Measurements from ENCODE around the gene CPVL. TPM values are rescaled to one million over a fixed set of nuclear protein-coding genes. Genes with fewer than 3 reads are reported as not detected.

CPVL gene
- polyA plus RNA-seq, 3 donors: 67.9 to 70.7 (median 68.7) TPM

DNA sequence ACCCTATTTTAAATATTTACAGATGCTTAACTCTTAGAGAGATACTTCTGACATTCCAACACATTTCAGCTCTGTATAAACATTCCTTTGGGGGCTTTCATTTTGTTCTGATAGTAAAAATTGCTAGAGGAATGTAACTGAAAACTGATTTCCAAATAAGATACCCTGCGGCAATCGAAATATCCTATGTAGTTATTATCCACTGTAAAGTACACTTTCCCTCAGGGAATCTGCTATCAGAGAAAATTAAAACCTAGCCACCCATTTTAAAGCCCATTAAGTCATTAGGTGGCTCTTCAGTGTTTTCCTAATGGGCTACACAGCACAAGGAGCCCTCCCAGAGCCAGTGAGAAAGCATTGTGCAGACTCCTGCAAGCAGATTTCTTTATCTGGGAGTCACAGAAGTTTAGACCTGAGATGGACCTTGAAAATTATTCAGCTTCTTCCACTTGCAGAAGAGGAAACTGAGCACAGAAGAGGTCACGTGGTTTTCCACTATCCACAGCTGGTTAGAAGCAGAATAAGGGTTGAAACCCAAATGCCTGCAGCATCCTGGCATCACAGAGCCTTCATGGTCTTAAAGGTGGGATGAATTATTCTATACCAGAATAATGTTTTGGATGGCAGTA, 12.6 kb upstream of the CPVL start:
- DNase-seq (ENCODE audit: low read depth in 3 of 3, low spot score in 2 of 3): no peak

DNA sequence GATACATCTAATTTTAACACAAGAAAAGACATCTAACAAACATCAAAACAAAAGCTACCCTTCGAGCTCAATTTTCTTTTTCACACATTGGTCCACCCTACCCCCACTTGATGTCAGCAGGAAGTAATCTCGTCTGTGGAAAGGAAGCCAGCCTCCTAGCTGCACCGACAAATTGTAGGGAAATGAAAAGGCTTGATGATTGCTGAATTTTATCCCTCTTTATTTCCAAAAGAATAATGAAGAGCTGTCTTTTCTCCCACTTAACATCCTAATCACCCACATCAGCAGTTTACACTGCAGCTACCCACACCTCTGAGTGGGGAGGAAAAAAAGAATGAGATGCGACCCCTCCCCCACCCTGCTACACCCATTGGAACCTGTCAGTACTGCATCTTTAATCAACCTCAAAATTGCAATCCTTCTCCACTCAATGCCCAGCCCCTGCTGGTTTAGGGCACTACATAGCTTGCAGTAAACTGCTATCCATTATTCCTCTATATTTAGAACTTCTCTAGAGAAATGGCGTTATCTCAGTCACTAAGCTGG, 10.6 kb upstream of the CPVL start:
- no peak for DNase-seq (ENCODE audit: low read depth in 3 of 3, low spot score in 2 of 3)

DNA sequence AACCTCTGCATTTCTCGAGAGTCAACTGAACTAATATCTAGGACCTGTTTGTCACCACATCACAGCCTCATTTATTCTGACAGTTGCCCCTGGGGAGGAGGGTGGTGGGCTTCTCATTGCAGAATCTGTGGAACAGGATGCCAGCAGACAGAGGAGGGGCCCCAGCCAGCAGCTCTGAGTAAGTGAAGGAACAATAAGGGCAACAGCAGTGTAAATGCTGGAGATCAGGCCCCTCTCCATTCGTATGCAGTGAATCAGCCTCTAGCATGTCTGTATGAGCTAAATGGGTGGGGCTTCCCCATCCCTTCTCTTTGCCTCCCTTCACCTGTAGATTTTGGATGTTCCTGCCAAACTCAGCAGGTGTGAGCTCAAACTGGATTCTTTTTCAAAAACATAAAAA, 7.7 kb upstream of the CPVL start:
- no peak for DNase-seq (ENCODE audit: low read depth in 3 of 3, low spot score in 2 of 3)

DNA sequence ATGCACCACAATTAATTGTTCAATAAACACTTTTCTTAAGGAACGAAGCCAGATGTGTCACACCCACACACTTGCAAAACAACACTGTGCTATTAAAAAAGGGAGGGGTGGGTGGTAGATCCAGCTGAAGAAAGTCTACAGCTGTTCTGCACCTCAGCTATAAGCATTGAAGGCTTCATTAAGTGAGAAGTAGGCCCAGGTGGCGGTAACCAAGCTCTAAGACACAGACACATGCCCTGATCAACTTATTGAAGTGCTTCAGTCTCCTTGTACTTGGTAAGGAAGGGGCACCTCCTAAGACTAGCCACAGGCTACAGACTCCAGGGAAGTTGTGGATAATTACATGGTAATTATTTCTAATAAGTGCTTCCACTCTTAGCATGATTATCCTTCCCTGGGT, 4.5 kb upstream of the CPVL start:
- no peak for DNase-seq (ENCODE audit: low read depth in 3 of 3, low spot score in 2 of 3)

DNA sequence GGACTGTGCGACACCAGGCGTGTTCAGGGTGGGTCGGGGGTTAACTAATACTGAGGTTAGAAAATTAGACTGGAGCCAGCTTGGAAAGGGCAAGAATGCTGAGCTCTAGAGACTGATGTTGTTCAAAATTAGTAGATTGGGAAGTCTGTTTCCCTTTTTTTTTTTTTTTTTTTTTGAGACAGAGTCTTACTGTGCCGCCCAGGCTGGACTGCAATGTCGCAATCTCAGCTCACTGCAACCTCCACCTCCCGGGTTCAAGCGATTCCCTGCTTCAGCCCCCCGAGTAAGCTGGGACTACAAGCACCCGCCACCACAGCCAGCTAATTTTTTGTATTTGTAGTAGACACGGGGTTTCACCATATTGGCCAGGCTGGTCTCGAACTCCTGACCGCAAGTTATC, 2.7 kb upstream of the CPVL start:
- no peak for DNase-seq (ENCODE audit: low read depth in 3 of 3, low spot score in 2 of 3)

DNA sequence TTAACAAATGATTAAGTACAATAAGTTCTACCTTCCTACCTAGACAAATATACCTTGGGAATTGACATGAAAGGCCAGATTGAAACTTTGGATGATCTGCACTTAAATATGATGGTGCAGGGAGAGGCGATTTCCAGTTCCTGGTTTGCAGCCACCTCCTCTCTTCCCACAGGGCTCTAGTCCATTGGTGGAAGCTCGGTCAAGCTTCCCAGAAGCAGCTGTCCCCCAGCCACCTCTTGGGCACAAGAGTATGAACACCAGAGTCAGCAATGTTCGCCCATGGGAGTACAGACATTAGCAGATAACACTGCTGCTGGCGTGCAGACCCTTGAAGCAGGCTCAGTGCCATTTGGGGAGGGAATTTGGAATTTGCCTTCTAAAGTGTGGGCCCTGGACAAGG, 1.5 kb upstream of the CPVL start:
- no peak for DNase-seq (ENCODE audit: low read depth in 3 of 3, low spot score in 2 of 3)

DNA sequence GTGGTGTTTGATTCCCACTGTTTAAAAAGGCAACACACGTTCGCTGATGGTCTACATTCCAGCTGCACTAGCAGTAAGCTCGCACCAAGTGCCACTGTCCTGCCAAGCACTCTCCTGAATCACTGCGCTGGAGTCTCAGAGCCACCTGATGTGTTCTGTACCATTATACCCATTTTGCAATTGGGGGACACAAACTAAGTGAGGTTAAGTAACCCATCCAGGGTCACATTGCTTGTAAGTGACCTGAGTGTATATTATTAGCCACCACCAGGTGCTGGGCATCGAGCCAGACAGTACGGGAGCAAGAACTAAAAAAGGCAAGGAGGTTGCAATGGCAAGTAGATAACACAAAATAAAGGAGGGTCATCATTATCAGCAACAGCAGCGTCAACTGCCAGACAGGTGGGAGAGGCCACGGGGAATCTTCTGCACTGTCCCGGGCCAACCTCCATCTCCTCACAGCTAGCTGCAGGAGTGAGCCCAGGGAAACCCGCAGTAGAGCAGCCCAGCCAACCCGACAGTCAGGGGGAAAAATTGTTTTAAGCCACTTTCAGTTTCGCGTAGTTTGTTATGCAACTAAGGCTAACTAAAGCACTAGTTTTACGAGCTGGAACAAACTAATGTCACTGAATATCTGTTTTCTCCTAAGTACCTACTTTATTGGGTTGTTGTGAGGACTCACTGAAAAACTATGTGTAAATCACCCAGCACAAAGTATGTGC, 712 bp upstream of the CPVL start:
- peak in 1 of 3 donors; percentile 23 for DNase-seq (ENCODE audit: low read depth in 3 of 3, low spot score in 2 of 3)

DNA sequence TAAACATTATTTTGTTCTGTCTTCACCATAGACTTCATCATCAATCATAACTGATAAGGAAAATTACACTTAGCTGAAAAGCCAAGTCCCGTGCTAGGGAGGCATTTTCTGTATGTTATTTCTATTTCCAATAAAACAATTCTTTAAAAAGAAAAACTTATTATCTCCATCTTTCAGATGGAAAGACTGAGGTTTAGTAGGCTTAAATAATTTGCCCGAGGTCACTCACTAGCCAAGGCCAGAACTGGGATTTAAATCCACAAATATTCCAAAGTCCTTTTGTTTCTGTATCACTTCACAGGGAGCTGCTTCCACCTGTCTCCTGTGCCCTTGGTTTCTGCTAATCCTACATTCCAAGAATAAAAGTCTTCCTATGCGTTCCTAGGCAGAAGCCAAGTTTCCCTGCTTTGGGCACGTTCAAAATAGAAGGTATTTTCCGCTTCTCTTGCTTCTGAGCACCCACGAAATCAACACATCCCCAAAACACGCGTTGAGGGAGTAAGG, 732 bp downstream of the CPVL start:
- no peak for DNase-seq (ENCODE audit: low read depth in 3 of 3, low spot score in 2 of 3)

DNA sequence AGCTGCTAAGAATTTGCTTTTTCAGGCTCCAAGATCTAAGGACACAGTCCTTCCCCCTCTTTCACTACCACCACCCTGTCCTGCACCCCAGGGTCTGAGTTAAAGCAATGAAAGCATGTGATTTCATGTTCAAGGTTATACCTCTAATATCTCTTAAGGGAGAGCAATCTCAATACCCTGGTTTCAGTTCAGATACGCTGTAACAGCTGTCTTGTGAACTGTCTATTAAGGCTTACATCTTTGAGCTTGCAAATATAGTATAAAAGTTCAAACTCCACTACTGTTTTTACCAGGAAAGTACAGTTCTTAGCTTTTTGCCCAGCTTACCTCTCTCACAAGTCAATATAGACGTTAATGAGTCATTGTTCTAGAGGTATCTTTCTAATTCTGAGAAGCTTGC, 2.6 kb downstream of the CPVL start:
- no peak for DNase-seq (ENCODE audit: low read depth in 3 of 3, low spot score in 2 of 3)

DNA sequence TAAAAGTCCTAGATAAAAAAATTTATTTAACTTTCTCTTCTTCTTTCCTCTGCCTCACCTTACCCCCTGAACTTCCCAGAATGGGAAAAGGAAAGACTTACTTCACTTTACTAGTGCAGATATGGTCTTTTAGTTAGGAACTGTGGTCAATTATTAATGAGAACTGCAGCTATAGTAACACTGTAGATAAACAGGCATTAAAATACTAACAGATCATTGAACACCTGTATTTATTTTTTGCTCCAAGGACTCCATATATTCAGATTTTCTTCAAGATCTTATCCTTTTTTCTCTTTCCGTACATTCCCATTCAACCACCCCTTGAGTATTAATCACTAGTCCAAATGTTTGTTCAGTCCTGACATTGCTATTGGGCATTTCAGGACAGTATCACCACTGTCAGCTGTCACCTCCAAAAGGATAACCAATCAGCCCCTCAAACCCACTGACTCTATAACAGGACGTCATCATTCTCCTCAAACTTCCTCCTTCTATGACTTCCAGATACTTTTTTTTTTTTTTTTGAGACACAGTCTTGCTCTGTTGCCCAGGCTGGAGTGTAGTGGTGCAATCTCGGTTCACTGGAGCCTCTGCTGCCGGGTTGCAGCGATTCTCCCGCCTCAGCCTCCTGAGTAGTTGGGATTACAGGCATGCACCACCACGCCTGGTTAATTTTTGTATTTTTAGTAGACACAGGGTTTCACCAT, 4.2 kb downstream of the CPVL start:
- peak in 1 of 3 donors; percentile 14 for DNase-seq (ENCODE audit: low read depth in 3 of 3, low spot score in 2 of 3)

DNA sequence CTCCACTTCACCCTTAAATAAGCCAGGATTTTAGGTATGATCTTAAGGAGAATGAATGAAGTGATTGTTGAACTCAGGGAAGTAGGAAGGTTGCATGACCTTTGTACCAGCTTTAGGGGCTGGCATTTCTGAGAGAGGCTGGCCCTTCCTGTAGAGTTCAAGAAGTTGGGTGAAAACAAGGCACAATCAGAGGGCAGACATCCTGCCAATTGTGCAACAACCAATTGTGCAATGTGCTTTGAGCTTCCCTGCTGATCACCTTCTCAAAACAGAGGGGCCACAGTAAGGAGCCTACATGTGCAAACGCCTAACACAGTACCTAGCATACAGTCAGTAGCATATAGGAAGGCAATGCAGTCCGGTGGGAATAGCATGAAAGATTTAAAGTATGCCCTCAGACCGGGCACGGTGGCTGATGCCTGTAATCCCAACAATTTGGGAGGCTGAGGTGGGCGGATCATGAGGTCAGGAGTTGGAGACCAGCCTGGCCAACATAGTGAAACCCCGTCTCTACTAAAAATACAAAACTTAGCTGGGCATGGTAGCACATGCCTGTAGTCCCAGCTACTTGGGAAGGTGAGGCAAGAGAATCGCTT, 5.4 kb downstream of the CPVL start:
- DNase-seq (ENCODE audit: low read depth in 3 of 3, low spot score in 2 of 3): no peak

DNA sequence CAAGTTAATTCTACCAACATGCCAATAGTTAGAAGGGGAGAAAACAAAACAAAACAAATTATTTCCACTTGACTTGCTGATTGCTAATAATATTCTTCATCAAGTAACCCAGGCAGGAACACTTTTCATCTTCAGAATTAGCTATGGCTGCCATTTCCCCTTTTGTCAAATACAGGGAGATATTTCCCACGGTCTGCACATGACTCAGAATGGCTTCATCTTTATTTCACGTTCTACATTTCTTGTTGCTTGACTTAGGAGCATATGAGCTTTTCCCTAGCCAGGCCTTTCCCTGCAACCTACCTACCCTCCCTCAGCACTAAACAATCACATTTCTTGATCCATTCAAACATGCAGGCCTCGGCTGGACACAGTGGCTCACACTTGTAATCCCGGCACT, 6.5 kb downstream of the CPVL start:
- no peak for DNase-seq (ENCODE audit: low read depth in 3 of 3, low spot score in 2 of 3)

DNA sequence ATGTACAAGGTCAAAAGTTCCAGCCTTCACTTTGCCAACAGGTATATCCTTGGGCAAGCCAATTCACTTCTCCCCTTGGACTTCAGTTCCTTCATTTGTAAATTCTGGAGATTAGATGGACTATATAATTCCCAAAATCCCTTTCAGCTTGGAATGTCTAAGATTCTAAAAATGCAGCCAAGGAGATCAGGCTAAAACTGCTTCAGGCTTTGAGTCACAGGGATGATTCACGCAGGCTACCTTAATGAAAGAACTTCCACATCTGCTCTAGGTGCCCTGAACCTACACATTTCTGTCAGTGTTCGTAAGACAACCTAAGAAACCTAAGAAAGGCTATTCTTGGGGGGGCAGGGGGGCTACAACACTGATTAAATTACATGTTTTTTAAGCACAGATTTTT, 7.1 kb downstream of the CPVL start:
- no peak for DNase-seq (ENCODE audit: low read depth in 3 of 3, low spot score in 2 of 3)

DNA sequence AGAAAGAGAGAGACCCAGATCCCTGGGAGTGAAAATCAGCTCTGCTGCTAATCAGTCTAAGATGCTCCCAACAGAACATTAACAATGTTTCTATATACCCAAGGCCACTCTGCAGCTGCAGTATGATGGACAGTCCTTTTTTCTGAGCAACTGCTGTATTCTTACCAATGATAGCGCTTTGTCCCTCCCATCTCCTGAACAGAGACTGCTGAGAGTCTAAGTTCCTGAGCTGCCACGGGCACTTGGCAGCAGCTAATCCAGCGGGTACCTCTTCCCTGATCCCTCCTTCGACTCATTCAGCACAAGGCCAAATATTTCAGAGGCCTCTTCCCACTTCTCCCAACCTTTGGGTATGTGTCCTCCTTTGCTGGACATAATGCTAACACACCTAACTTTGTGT, 7.7 kb downstream of the CPVL start:
- no peak for DNase-seq (ENCODE audit: low read depth in 3 of 3, low spot score in 2 of 3)

DNA sequence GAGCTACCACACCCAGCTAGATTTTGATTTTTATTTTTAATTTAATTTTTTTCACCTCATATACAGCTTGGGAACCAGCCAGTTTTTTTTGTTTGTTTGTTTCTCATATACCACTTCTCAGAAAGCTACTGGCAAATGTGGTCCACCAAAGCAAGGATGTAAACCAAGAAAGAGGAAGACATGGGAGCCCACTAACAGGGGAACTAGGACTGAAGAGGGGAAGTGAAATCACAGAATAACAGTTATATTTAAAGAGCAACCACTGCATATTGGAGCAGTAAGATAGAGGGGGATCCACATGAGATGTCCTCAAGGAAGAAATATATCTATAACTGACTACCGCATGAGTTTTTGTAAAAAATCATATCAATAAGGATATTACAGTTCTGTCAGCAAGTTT, 10.5 kb downstream of the CPVL start:
- no peak for DNase-seq (ENCODE audit: low read depth in 3 of 3, low spot score in 2 of 3)

DNA sequence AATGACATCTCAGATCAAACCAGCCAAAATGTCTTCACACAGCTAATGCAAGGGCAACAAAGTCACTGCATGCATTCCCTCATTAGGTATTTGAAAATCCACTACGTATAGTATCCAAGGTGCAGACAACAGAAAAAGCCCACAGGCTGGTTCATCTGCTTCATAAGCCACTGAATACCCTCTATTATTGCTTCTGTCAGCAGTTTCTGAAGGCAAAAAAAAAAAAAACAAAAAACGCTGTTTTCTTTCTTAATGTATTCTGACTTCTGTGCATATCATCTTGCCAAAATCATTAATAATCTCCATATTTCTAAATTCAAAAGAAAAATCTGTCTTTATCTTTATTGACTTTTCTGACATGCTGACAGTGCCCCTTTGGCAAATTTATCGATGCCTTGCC, 13.4 kb downstream of the CPVL start:
- no peak for DNase-seq (ENCODE audit: low read depth in 3 of 3, low spot score in 2 of 3)

DNA sequence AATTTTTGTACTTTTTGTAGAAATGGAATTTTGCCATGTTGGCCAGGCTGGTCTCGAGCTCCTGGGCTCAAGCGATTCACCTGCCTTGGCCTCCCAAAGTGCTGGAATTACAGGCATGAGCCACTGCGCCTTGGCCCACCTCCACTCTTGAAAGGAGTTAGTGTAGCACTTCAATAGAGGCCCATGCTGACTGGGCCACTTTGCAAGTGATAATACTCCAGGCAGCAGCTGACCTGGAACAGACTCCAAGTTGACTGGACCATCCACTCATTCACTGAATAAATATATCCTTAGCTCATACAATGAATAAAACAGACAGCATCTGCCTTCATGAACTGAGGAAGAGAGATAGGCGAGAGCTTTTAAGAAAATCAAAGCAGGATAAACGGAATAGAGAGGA, 14.7 kb downstream of the CPVL start:
- DNase-seq (ENCODE audit: low read depth in 3 of 3, low spot score in 2 of 3): no peak

DNA sequence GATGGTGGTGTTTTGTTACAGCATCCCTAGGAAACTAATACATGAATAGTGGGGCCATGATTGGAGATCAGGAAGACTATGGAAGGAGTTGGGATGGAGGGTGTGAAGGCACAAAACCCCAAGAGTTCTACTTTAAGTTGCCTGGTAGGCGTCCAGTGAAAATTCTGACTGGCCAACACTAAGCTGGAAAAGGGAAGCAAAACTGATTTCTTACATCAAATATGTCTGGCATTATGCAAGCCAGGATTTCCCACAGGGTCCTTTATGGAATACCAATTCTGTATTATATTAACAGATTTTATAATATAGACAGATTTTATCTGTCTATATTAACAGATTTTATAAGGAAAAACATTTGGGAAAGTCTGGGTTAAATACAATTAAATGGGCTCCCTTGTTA, 16.2 kb downstream of the CPVL start:
- no peak for DNase-seq (ENCODE audit: low read depth in 3 of 3, low spot score in 2 of 3)

DNA sequence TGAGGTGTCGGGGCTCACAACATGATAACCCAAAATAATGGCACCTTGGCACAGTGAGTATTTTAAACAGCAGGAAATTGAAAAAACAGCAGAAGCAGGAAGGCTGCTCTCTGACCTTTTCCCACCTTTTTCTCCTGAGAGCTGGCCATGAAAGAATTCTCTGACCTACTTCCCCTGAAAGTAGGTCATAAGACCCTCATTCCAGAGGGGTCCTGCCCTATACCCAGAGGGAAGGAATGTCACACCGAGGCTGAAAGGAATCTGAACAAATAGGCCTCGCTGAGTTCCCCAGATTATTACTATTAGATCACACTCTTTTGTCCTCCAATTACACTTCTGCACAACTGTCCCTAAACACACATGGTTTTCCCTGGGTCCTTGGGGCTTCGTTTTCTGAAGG, 18.8 kb downstream of the CPVL start:
- no peak for DNase-seq (ENCODE audit: low read depth in 3 of 3, low spot score in 2 of 3)

DNA sequence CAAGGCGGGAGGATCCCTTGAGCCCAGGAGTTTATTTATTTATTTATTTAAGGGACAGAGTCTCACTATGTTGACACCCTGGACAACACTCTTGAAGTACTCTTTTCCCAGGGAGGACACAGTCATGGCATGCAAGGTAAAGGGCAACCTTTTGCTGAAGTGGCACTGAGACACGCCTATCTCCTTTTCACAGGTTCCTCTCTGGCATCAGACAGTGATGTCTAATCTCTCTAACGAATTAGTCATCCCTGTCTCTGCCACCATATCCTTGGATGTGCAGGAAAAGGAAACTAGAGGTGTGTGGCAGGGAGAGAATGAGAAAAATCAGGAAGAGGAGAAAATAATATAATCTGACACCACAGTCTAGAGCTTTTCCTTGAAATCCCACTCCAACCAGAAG, 19.5 kb downstream of the CPVL start:
- DNase-seq (ENCODE audit: low read depth in 3 of 3, low spot score in 2 of 3): no peak

DNA sequence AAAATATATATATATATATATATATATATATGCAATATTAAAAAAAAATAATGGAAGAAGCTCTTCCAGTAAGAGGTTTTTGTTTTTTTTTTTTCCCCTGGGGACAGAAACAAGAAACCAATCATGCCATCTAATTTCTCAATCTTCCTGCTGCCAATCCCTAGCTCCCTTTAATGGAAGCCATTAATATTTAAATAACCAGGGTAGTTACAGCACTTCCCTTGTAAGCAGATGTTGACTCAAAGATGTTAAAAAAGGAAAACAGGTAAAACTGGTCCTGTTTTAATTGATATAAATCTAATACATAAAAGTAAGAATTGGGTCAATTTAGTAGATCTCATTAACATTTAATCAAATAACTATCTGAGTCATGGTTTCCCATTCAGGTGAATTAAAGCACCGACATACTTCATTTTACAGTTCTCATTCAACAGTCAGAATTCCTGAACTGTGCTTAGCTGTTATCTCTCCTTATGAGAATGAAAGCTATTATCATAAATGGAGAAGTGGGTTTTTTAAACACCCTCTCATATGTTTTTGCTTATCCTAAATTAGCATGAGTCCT, 22.6 kb downstream of the CPVL start:
- DNase-seq (ENCODE audit: low read depth in 3 of 3, low spot score in 2 of 3): no peak

Measured in right renal cortex interstitium (tissue), 3 donors.